Measurements from ENCODE around the gene YBEY. TPM values are rescaled to one million over a fixed set of nuclear protein-coding genes. Genes with fewer than 3 reads are reported as not detected.

The YBEY gene
- total and polyA plus RNA-seq, 2 of the 13 experiments (the other 11 are each of a cell fraction or from before 2014, with no cell fraction given), result 6.5 to 8.9 TPM

DNA sequence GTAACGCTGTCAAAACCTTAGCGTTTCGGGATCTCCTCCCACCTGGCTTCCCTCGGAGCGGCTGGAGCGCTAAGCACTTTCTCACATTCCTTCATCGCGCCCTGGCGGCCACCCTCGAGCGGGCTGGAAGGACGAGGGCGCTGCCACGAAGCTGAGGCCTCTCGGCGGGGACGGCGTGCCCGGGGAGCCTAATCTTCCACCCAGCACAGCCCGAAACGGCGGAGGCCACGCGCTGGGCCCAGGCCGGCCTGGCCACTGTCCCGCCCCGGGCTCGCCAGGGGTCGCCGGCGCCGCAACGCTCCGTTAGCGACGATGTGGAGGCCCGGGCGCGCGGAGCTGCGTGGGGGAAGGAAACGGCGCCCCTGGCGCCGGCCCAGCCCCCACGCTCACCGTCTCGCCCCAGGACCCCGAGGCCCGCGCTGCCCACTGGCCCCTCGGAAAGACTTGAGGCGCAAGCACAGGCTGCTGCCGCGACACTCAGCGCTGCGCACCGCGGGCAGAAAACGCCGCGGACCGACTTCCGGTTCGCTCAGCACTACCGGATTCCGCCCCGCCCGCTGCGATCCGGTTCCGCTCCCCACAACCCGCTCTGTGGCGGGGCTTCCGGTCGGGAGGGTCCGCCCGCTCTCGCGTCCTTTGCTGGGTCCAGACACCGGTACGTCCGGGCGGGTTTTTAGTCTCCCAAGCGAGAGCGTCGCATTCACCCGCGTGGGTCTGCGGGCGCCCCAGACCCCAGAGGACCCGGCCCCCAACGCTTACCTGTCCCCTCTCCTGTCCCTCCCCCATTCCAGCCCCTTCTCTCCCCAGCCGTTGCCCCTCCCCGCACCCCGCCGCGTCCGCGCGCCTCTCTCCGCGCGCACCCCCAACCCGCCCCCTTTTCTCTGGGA is at the start of gene YBEY (continued):
- TF ChIP-seq, protein P1, sequence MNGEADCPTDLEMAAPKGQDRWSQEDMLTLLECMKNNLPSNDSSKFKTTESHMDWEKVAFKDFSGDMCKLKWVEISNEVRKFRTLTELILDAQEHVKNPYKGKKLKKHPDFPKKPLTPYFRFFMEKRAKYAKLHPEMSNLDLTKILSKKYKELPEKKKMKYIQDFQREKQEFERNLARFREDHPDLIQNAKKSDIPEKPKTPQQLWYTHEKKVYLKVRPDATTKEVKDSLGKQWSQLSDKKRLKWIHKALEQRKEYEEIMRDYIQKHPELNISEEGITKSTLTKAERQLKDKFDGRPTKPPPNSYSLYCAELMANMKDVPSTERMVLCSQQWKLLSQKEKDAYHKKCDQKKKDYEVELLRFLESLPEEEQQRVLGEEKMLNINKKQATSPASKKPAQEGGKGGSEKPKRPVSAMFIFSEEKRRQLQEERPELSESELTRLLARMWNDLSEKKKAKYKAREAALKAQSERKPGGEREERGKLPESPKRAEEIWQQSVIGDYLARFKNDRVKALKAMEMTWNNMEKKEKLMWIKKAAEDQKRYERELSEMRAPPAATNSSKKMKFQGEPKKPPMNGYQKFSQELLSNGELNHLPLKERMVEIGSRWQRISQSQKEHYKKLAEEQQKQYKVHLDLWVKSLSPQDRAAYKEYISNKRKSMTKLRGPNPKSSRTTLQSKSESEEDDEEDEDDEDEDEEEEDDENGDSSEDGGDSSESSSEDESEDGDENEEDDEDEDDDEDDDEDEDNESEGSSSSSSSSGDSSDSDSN (CRISPR knock-in tag; IDR thresholded peaks at IDR 0.05), result peak; percentile 99
- TF ChIP-seq CBFB (CRISPR knock-in tag; IDR thresholded peaks at IDR 0.05) (peak; percentile 89), ZNF670 (CRISPR knock-in tag; IDR thresholded peaks at IDR 0.05; ENCODE audit: borderline replicate concordance) (0 out of 2 replicates have a peak, but pooled peaks have one; percentile 47), ZNF782 (CRISPR knock-in tag; IDR thresholded peaks at IDR 0.05; ENCODE audit: borderline replicate concordance) (no peak), RFX5 (IDR thresholded peaks at IDR 0.05; ENCODE audit: low read depth, low read length) (no peak), ARNT2 (CRISPR knock-in tag; IDR thresholded peaks at IDR 0.05; ENCODE audit: low read depth) (peak; percentile 87), ZEB1 (IDR thresholded peaks at IDR 0.05; ENCODE audit: insufficient replicate concordance, low read depth) (no peak), KDM6A (CRISPR knock-in tag; IDR thresholded peaks at IDR 0.05; ENCODE audit: low read depth) (no peak), ATF7-NPFF (CRISPR knock-in tag; IDR thresholded peaks at IDR 0.05; ENCODE audit: low read depth) (peak; percentile 87), ARNTL (CRISPR knock-in tag; IDR thresholded peaks at IDR 0.05) (0 out of 2 replicates have a peak, but pooled peaks have one; percentile 16), NCOA1 (CRISPR knock-in tag; IDR thresholded peaks at IDR 0.05) (0 out of 2 replicates have a peak, but pooled peaks have one; percentile 58)
- TF ChIP-seq, protein P2, sequence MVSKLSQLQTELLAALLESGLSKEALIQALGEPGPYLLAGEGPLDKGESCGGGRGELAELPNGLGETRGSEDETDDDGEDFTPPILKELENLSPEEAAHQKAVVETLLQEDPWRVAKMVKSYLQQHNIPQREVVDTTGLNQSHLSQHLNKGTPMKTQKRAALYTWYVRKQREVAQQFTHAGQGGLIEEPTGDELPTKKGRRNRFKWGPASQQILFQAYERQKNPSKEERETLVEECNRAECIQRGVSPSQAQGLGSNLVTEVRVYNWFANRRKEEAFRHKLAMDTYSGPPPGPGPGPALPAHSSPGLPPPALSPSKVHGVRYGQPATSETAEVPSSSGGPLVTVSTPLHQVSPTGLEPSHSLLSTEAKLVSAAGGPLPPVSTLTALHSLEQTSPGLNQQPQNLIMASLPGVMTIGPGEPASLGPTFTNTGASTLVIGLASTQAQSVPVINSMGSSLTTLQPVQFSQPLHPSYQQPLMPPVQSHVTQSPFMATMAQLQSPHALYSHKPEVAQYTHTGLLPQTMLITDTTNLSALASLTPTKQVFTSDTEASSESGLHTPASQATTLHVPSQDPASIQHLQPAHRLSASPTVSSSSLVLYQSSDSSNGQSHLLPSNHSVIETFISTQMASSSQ (IDR thresholded peaks at IDR 0.05; ENCODE audit: low read depth), result no peak
- TF ChIP-seq, protein P2 (CRISPR knock-in tag; IDR thresholded peaks at IDR 0.05; ENCODE audit: borderline replicate concordance), result peak; percentile 63; the same call in 1 of the 2 replicates
- TF ChIP-seq, protein P3, sequence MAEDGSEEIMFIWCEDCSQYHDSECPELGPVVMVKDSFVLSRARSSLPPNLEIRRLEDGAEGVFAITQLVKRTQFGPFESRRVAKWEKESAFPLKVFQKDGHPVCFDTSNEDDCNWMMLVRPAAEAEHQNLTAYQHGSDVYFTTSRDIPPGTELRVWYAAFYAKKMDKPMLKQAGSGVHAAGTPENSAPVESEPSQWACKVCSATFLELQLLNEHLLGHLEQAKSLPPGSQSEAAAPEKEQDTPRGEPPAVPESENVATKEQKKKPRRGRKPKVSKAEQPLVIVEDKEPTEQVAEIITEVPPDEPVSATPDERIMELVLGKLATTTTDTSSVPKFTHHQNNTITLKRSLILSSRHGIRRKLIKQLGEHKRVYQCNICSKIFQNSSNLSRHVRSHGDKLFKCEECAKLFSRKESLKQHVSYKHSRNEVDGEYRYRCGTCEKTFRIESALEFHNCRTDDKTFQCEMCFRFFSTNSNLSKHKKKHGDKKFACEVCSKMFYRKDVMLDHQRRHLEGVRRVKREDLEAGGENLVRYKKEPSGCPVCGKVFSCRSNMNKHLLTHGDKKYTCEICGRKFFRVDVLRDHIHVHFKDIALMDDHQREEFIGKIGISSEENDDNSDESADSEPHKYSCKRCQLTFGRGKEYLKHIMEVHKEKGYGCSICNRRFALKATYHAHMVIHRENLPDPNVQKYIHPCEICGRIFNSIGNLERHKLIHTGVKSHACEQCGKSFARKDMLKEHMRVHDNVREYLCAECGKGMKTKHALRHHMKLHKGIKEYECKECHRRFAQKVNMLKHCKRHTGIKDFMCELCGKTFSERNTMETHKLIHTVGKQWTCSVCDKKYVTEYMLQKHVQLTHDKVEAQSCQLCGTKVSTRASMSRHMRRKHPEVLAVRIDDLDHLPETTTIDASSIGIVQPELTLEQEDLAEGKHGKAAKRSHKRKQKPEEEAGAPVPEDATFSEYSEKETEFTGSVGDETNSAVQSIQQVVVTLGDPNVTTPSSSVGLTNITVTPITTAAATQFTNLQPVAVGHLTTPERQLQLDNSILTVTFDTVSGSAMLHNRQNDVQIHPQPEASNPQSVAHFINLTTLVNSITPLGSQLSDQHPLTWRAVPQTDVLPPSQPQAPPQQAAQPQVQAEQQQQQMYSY (CRISPR knock-in tag; IDR thresholded peaks at IDR 0.05), result 0 out of 2 replicates have a peak, but pooled peaks have one; percentile 5
- TF ChIP-seq, protein P4, sequence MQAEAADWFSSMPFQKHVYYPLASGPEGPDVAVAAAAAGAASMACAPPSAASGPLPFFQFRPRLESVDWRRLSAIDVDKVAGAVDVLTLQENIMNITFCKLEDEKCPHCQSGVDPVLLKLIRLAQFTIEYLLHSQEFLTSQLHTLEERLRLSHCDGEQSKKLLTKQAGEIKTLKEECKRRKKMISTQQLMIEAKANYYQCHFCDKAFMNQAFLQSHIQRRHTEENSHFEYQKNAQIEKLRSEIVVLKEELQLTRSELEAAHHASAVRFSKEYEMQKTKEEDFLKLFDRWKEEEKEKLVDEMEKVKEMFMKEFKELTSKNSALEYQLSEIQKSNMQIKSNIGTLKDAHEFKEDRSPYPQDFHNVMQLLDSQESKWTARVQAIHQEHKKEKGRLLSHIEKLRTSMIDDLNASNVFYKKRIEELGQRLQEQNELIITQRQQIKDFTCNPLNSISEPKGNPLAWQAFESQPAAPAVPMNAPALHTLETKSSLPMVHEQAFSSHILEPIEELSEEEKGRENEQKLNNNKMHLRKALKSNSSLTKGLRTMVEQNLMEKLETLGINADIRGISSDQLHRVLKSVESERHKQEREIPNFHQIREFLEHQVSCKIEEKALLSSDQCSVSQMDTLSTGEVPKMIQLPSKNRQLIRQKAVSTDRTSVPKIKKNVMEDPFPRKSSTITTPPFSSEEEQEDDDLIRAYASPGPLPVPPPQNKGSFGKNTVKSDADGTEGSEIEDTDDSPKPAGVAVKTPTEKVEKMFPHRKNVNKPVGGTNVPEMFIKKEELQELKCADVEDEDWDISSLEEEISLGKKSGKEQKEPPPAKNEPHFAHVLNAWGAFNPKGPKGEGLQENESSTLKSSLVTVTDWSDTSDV (CRISPR knock-in tag; IDR thresholded peaks at IDR 0.05), result peak; percentile 30; the same call in 1 of the 2 replicates
